ENCODE data around the gene VWF. TPM values are rescaled to one million over a fixed set of nuclear protein-coding genes. Genes with fewer than 3 reads are reported as not detected.
"Not testable (repeated sequence)": the region's sequence is repeated elsewhere in the genome, so short reads cannot be mapped to it uniquely, and the experiment has no call there.

The VWF gene
- total RNA-seq, 2 donors from 2014 or later, result 189 to 331 TPM

DNA sequence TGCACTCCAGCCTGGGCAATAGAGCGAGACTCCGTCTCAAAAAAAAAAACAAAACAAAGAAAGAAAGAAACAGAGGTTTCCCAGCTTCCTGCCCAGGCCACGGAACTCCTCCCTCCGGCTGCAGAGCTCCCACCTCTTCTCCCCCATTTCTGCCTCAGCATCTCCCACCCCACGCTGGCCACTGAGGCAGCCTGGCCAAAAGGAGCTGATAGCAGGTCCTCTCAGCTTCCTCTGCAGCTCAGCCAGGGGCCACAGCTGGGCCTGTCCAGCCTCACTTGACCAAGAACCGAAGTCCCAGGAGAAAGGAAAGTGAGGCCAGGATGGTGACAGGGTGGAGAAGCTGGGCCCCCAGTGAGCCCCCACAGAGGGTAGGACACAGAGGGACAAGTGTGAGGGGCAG is 42.3 kb upstream of the VWF start:
- Histone ChIP-seq H3K27me3 (no peaks in the 10 kb centered on the region), H3K9me3 (no peaks in the 10 kb centered on the region), H3K36me3 (no peaks in the 10 kb centered on the region), H3K4me3 (no peak overlapping the region), H3K27ac (peak overlapping the region; percentile 86), H3K4me1 (peaks cover 0 to 23% of the 10 kb centered on the region in 2 donors)
- no peak for DNase-seq (ENCODE audit: low spot score)
- TF ChIP-seq, protein P1, sequence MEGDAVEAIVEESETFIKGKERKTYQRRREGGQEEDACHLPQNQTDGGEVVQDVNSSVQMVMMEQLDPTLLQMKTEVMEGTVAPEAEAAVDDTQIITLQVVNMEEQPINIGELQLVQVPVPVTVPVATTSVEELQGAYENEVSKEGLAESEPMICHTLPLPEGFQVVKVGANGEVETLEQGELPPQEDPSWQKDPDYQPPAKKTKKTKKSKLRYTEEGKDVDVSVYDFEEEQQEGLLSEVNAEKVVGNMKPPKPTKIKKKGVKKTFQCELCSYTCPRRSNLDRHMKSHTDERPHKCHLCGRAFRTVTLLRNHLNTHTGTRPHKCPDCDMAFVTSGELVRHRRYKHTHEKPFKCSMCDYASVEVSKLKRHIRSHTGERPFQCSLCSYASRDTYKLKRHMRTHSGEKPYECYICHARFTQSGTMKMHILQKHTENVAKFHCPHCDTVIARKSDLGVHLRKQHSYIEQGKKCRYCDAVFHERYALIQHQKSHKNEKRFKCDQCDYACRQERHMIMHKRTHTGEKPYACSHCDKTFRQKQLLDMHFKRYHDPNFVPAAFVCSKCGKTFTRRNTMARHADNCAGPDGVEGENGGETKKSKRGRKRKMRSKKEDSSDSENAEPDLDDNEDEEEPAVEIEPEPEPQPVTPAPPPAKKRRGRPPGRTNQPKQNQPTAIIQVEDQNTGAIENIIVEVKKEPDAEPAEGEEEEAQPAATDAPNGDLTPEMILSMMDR (IDR thresholded peaks at IDR 0.05), result no peak

DNA sequence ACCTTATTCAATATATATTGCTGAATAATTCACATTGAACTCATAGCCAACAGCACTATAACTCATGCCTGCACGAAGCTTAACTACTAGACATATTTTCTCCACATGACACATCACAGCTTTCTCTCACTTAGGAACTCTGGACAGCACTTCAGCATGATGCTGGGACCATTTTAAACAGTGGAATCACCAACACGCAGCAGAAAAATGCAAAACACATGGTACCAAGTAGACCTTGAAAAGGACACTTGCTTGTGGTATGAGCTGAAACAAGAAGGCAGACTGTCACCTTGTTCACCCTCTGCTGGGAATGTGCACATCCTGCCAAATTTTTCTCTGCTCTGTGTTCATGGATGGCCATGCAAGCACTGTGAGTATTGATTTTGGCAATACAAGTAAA is 40.9 kb upstream of the VWF start:
- H3K9me3 ChIP-seq, result no peaks in the 10 kb centered on the region
- DNase-seq (ENCODE audit: low spot score), result no peak
- no peak overlapping the region for H3K27ac ChIP-seq
- no peak overlapping the region for H3K4me3 ChIP-seq
- peaks cover 0 to 32% of the 10 kb centered on the region in 2 donors for H3K4me1 ChIP-seq
- H3K27me3 ChIP-seq, result no peaks in the 10 kb centered on the region
- no peaks in the 10 kb centered on the region for H3K36me3 ChIP-seq
- TF ChIP-seq, protein P1 (IDR thresholded peaks at IDR 0.05), result no peak

DNA sequence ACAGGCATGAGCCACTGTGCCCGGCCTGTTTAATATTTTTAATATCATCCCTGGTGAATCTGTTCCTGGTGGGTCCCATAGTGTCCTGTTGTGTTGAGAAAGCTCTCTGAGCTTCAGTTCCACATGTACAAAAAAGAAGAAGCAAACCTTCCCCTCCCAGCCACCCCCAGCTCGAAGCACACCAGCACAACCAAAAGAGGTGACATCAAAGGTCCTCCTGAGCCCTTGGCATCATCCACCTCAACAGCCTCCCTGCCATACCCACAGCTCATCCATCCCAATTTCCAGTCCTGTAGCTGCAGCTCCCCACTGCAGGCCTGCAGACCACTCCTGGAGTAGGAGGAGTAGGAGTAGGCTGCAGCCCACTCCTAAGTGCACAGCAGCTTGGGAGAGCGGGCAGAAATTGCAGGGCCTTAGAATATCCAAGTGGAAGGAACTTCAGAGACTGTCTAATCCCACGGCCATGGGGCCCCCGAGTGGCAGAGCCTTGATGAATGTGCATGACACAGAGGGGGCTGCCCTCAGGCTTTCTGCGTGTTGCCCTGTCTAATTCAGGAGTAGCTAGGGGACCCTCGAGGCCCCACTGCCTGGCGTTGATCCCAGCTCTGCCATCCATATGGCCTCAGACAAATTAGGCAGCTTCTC is 39.1 kb upstream of the VWF start:
- Histone ChIP-seq H3K27me3 (no peaks in the 10 kb centered on the region), H3K4me3 (no peak overlapping the region), H3K27ac (no peak overlapping the region), H3K36me3 (no peaks in the 10 kb centered on the region), H3K4me1 (peaks cover 0 to 31% of the 10 kb centered on the region in 2 donors), H3K9me3 (no peaks in the 10 kb centered on the region)
- TF ChIP-seq, protein P1 (IDR thresholded peaks at IDR 0.05), result no peak
- no peak for DNase-seq (ENCODE audit: low spot score)

DNA sequence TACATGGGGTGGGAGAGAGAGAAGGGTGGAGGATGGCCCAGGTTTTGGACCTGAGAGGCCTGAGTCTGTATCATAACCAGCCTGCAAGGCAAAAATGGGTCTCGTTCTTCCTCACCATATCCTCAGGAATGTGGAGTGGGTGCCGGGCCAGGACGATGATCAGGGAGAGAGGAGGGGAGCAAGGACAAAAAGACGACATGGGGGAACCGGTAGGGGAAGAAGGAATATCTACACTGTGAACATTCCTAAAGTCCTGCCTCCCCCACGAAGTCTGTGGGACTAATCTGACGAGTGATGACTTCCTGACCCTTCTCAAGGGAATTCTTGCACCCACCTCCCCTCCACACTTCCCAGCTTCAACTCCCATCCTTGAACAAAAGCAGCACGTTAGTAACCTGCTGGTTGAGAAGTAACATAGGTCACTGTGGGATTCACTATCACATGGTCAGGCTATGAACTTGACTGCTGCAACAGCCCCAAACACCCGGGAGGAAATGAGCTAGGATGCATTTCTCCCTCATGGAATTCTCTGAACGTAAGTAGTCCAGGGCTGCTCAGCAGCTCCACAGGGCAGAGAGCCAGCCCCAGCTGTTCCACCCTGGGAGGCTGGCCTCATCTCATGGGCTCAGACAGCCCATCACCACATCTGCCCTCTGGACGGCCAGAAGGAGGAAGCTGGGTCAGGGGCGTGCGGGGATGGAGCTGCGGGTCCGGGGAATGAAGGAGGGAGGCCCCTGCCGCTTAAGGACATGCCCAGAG is 36.8 kb upstream of the VWF start:
- TF ChIP-seq, protein P1 (IDR thresholded peaks at IDR 0.05), result no peak
- peaks cover 0 to 14% of the 10 kb centered on the region in 2 donors for H3K4me1 ChIP-seq
- no peaks in the 10 kb centered on the region for H3K9me3 ChIP-seq
- H3K27me3 ChIP-seq, result no peaks in the 10 kb centered on the region
- peak; percentile 68 for DNase-seq (ENCODE audit: low spot score)
- H3K36me3 ChIP-seq, result no peaks in the 10 kb centered on the region
- H3K27ac ChIP-seq, result peak overlapping the region; percentile 30 to 55
- no peak overlapping the region for H3K4me3 ChIP-seq

DNA sequence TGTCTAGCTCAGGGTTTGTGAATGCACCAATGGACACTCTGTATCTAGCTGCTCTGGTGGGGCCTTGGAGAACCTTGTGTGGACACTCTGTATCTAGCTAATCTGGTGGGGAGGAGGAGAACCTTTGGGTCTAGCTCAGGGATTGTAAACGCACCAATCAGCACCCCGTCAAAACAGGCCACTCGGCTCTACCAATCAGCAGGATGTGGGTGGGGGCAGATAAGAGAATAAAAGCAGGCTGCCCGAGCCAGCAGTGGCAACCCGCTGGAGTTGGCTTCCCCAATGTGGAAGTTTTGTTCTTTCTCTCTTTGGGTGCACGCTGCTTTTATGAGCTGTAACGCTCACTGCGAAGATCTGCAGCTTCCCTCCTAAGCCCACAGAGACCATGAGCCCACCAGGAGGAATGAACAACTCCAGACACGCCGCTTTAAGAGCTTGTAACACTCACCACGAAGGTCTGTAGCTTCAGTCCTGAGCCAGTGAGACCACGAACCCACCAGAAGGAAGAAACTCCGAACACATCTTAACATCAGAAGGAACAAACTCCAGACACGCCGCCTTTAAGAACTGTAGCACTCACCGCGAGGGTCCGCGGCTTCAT is 35.7 kb upstream of the VWF start:
- peaks cover 0 to 14% of the 10 kb centered on the region in 2 donors for H3K4me1 ChIP-seq
- H3K4me3 ChIP-seq; H3K9me3 ChIP-seq; H3K27ac ChIP-seq; H3K36me3 ChIP-seq; H3K27me3 ChIP-seq; DNase-seq (ENCODE audit: low spot score): not testable (repeated sequence)

DNA sequence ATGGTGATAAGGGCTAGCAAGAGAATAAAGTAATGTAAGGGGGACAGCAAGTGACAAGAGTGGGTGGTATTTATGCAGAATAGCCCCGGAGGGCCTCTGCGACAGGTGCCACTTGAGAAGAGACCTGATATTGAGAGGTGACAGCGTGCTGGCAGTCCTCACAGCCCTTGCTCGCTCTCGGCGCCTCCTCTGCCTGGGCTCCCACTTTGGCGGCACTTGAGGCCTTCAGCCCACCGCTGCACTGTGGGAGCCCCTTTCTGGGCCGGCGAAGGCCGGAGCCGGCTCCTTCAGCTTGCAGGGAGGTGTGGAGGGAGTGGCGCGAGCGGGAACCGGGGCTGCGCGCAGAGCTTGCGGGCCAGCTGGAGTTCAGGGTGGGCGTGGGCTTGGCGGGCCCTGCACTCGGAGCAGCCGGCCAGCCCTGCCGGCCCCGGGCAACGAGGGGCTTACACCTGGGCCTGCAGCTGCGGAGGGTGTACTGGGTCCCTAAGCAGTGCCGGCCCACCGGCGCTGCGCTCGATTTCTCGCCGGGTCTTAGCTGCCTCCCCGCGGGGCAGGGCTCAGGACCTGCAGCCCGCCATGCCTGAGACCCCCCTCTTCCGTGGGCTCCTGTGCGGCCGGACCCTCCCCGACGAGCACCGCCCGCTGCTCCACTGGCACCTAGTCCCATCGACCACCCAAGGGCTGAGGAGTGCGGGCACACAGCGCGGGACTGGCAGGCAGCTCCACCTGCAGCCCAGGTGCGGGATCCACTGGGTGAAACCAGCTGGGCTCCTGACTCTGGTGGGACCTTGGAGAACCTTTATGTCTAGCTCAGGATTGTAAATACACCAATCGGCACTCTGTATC is 34.9 kb upstream of the VWF start:
- not testable (repeated sequence) for H3K9me3 ChIP-seq; DNase-seq (ENCODE audit: low spot score); H3K27me3 ChIP-seq; H3K27ac ChIP-seq; H3K36me3 ChIP-seq; H3K4me3 ChIP-seq
- peaks cover 0 to 14% of the 10 kb centered on the region in 2 donors for H3K4me1 ChIP-seq
